ENCODE measurements around the gene C6orf136. TPM values are rescaled to one million over a fixed set of nuclear protein-coding genes. Genes with fewer than 3 reads are reported as not detected.

The C6orf136 gene
- total RNA-seq, 2 experiments from 2014 or later, result 32.5 to 33.9 TPM

DNA sequence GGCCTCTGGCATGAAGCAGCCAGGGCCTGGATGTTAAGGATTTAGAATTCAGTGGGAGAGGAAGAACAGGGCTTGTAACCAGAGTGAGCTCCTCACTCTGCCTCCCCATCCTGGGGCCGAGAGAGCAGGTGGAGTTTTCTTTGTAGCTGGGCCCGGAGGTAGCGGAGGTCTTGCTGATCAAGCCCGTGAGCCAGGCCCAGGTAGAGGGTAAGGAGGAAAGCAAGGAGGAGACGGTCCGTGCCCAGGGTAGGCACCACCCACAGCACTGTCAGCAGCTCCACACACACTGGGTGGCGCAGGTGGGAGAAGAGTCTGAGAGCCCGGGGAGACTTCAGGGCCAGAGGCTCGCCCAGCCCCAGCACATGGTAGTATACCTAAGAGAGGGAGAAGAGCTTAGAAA is 41.6 kb downstream of the C6orf136 start:
- peaks cover 26% of the 10 kb centered on the region for H3K36me3 Mint-ChIP-seq
- H3K27me3 Mint-ChIP-seq, result no peaks in the 10 kb centered on the region
- ATAC-seq, result no peak
- H3K27ac Mint-ChIP-seq, result peak overlapping the region; percentile 87
- no peaks in the 10 kb centered on the region for H3K9me3 Mint-ChIP-seq (ENCODE audit: low read depth)
- DNase-seq, result no peak
- peak overlapping the region; percentile 90 for H3K4me3 Mint-ChIP-seq
- peaks cover 40% of the 10 kb centered on the region for H3K4me1 Mint-ChIP-seq
- CTCF ChIA-PET, result interaction anchor here (0.9 to 4.9 kb wide), 9 partner anchors 10 to 225 kb away, joined by 3 to 23 read pairs (median 7); partner anchors contain the start of genes MDC1, MRPS18B, PPP1R10 and VARS2

DNA sequence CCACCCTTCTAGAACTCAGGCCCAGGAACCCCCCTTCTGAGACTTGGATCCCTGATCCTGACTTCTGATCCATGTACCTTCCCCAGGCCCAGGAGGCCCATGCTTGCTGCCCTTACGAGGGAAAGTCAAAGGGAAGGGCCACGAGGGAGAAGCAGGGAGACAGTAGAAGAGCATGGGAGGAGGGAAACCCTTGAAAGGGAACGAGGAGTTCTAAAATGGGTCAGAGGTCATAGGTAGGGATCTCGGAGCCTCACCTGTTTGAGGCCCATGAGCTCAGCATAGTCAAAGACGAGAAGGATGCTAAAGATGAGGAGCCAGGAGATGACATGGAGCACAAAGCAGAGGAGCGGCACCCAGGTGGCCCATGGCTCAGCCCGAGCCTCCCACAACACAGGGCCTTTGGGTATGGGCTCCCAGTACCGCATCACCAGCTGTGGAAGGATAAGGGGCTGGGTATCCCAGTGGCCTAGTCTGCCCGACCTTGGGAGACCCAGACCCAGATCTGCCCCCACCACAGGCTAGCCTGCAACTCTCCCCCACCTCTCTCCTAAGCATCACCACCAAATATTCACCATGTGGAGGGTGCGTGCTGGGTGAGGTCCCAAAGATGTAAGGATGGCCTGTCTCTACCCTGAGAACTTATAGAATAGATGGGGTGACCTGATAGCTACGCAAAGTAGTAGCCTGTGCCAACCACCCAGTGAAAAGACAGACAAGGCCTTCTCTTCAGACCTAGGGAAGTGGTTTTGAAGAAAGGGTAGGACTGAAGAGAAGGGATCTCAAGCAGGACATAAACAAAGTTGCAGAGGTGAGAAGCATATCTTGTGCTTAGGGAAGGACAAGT is 42.3 kb downstream of the C6orf136 start:
- no peaks in the 10 kb centered on the region for H3K9me3 Mint-ChIP-seq (ENCODE audit: low read depth)

DNA sequence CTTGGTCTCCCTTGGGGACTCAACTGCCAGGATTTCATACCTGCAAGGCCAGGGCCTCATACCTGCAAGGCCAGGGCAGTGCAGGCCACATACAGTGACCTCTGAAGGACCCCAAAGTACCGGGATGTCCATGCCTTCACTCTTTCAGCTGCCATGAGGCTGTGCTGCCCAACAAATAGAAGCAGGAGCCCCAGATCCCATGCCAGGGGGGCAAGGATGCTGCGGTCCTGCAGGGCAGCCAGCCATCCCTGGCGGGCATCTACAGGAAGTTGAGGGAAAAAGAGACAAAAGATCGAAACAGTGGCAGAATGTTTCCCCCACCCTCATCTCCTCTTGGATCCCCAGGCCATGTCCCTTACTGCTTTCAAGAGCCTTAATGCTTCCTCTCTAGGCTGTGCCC is 43.1 kb downstream of the C6orf136 start:
- no peak for DNase-seq

More for the DNA sequence above, 42.3 kb downstream of the C6orf136 start:
- no peak for DNase-seq
- peaks cover 40% of the 10 kb centered on the region for H3K4me1 Mint-ChIP-seq
- H3K27me3 Mint-ChIP-seq, result no peaks in the 10 kb centered on the region
- no peak for ATAC-seq
- H3K36me3 Mint-ChIP-seq, result peaks cover 20% of the 10 kb centered on the region
- CTCF ChIA-PET, result interaction anchor here (0.8 to 4.9 kb wide), 7 partner anchors 10 to 145 kb away, joined by 3 to 23 read pairs (median 12); partner anchors contain the start of gene MDC1
- peak overlapping the region; percentile 77 for H3K27ac Mint-ChIP-seq
- peak overlapping the region; percentile 80 for H3K4me3 Mint-ChIP-seq

DNA sequence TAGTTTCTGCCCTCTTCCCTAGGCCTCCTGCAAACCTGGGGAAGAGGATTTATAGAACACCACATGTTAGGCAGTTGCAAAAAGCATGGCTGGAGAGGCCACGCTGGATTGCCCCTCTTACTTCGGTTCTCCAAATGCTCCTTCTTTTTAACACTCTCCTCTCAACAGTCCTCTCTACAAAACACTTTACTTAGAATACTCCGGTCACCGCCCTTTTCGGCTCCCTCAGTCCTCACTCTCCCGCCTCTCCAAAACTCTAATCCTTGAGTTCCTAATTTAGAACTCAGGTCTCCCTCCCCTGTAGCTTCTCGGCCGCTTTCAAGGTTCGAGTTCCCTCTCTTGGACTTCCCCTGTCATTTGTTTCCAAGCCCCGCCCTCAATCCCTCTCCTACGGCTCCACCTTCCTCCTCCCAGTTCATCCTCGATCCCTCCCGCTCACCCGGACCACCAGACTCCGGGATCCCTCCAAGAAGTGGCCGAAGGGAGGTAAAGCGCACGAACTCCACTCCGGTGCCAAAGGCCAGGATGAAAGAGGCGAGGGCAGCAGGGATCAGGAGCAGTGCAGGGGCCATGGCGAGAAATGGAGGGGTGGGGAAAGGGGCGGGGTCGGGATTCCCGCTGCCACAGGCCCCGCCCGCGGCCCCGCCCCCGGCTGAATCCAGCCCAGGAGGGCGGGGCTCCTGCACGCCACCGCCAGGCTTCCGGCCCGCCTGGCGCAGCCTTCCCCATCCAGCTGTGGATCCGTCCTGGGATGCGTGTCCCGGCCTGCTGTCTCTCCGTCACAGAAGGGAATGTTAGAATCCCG is 43.7 kb downstream of the C6orf136 start, which contains the start of gene NRM:
Gene NRM (minus strand): TSS at position 582 of the 805 bp plus-strand sequence. CDS start 10 bp downstream, at position 572.
- CTCF ChIA-PET, result interaction anchor here (0.8 to 5.3 kb wide), 9 partner anchors 11 to 146 kb away, joined by 3 to 26 read pairs (median 5); partner anchors contain the start of gene DHX16
- H3K27me3 Mint-ChIP-seq, result no peaks in the 10 kb centered on the region
- H3K4me3 Mint-ChIP-seq, result peak within 1 kb of the TSS; percentile 80
- peaks cover 11% of the 10 kb centered on the region for H3K36me3 Mint-ChIP-seq
- ATAC-seq (peak; percentile 58), DNase-seq (peak; percentile 79)
- peak within 1 kb of the TSS; percentile 77 for H3K27ac Mint-ChIP-seq
- H3K9me3 Mint-ChIP-seq (ENCODE audit: low read depth), result no peaks in the 10 kb centered on the region
- H3K4me1 Mint-ChIP-seq, result peaks cover 40% of the 10 kb centered on the region

More for the DNA sequence above, 43.1 kb downstream of the C6orf136 start:
- CTCF ChIA-PET, result interaction anchor here (0.8 to 5.3 kb wide), 7 partner anchors 10 to 145 kb away, joined by 3 to 26 read pairs (median 21); partner anchors contain the start of gene DHX16
- H3K27ac Mint-ChIP-seq, result peak overlapping the region; percentile 77
- ATAC-seq, result no peak
- H3K9me3 Mint-ChIP-seq (ENCODE audit: low read depth), result no peaks in the 10 kb centered on the region
- peaks cover 40% of the 10 kb centered on the region for H3K4me1 Mint-ChIP-seq
- peaks cover 18% of the 10 kb centered on the region for H3K36me3 Mint-ChIP-seq
- no peaks in the 10 kb centered on the region for H3K27me3 Mint-ChIP-seq
- H3K4me3 Mint-ChIP-seq, result peak overlapping the region; percentile 80

DNA sequence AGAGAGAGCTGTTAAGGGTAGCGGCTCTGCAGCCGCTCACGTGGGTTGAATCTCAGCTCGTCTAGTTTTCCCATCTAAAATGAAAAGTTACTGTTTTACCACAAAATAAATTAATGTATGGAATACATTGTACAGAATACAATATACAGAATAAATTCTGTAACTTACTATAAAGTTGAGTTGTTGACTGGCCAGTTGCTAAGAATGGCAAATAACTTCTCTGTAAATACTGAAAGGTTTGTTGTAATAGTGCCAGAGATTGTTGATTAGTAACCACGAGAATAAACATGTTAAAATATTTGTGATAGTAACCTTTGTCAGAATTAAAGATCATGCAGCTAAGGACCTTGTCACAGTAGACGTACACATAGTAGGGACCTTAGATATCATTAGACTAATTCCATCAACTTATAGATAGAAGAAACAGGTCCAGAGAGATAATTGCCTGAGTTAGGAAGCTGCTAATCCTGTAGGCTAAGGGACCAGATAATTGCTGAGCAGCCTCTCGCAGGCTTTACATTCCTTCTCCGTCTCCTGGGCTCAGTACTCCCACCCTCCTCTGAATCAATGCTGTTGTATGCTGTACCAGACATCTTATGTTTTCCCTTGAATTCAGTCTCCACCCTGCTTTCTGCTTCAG is 44.4 kb downstream of the C6orf136 start:
- Mint-ChIP-seq H3K9me3 (ENCODE audit: low read depth) (no peaks in the 10 kb centered on the region), H3K4me3 (peak overlapping the region; percentile 80), H3K36me3 (peaks cover 5% of the 10 kb centered on the region), H3K27ac (peak overlapping the region; percentile 58), H3K4me1 (peaks cover 40% of the 10 kb centered on the region), H3K27me3 (no peaks in the 10 kb centered on the region)
- DNase-seq, result no peak
- CTCF ChIA-PET, result interaction anchor here (0.9 to 5.3 kb wide), 9 partner anchors 11 to 50 kb away, joined by 3 to 26 read pairs (median 5); partner anchors contain the start of gene DHX16
- no peak for ATAC-seq

DNA sequence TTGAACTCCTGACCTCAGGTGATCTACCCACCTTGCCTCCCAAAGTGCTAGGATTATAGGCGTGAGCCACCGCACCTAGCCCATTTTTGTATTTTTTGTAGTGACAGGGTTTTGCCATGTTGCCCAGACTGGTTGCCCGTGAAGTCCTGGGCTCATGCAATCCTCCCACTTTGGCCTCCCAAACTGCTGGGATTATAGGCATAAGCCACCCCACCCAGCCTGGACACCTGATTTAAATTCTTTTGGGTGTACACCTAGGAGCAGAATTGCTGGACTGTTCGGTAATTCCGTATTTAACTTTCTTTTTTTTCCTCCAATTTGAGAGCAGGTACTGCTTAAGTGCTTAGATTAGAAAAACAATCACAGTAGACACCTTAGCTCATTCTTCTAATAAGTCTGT is 49.5 kb downstream of the C6orf136 start:
- CTCF ChIA-PET, result interaction anchor here (1.2 to 1.5 kb wide), 3 partner anchors 9 to 15 kb away, joined by 3 to 4 read pairs (median 3); no protein-coding TSS in a partner anchor
- Mint-ChIP-seq H3K27me3 (no peaks in the 10 kb centered on the region), H3K4me1 (peaks cover 5% of the 10 kb centered on the region), H3K36me3 (peaks cover 5% of the 10 kb centered on the region), H3K4me3 (no peak overlapping the region), H3K27ac (no peak overlapping the region), H3K9me3 (ENCODE audit: low read depth) (no peaks in the 10 kb centered on the region)
- no peak for DNase-seq
- no peak for ATAC-seq

DNA sequence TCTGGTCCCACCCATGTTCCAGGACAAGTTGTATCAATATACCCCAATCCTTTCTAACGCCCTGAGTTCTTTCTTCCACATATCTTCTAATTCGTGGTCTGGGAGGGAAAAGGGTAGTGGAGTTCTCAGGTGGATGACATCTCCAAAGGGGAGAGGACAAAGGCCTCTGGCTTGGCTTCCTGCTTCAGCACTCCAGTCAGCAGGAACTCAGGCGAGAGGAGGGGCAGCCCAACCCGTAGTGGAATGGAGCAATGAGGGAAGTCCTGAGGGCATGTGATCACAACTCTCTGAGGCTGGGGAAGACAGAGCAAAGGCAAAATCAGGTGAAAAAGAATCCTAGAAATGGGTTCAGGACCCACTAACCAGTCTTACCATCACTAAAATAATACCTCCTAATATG is 53.4 kb downstream of the C6orf136 start:
- no peaks in the 10 kb centered on the region for H3K27me3 Mint-ChIP-seq
- no peak overlapping the region for H3K27ac Mint-ChIP-seq
- ATAC-seq, result no peak

More for the DNA sequence above, 53.4 kb downstream of the C6orf136 start:
- H3K36me3 Mint-ChIP-seq, result peaks cover 16% of the 10 kb centered on the region
- no peak overlapping the region for H3K4me3 Mint-ChIP-seq
- CTCF ChIA-PET, result interaction anchor here (1.5 kb wide), 1 partner anchor 21 kb away, joined by 4 read pairs; no protein-coding TSS in a partner anchor
- H3K4me1 Mint-ChIP-seq, result no peaks in the 10 kb centered on the region
- H3K9me3 Mint-ChIP-seq (ENCODE audit: low read depth), result no peaks in the 10 kb centered on the region
- no peak for DNase-seq

Other genes with a start within 250 kb of the C6orf136 start
- gene HLA-E, start 157.6 kb upstream of the C6orf136 start, total RNA-seq, result 100 to 1,000 TPM; 395 to 602 TPM
- gene GNL1, start 90.6 kb upstream of the C6orf136 start, total RNA-seq, result 10 to 100 TPM; 64.0 to 73.5 TPM
- gene PRR3, start 89.8 kb upstream of the C6orf136 start, total RNA-seq, result 10 to 100 TPM; 19.5 to 23.6 TPM
- gene ABCF1, start 75.7 kb upstream of the C6orf136 start, total RNA-seq, result 10 to 100 TPM; 73.8 to 98.6 TPM
- gene PPP1R10, start 29.9 kb upstream of the C6orf136 start, total RNA-seq, result 100 to 1,000 TPM; 101 to 134 TPM
- 10 to 100 TPM; 48.2 to 65.7 TPM for gene MRPS18B, start 29.3 kb upstream of the C6orf136 start, total RNA-seq
- gene ATAT1, start 20.3 kb upstream of the C6orf136 start, total RNA-seq, result 1 to 10 TPM; 7.5 to 8.4 TPM
- 10 to 100 TPM; 39.5 to 49.6 TPM for gene DHX16, start 25.9 kb downstream of the C6orf136 start, total RNA-seq
- 100 to 1,000 TPM; 257 to 293 TPM for gene PPP1R18, start 39.5 kb downstream of the C6orf136 start, total RNA-seq
- 10 to 100 TPM; 30.2 to 36.4 TPM for gene NRM, start 43.9 kb downstream of the C6orf136 start, total RNA-seq
- 10 to 100 TPM; 67.4 to 83.9 TPM for gene MDC1, start 70.1 kb downstream of the C6orf136 start, total RNA-seq
- gene TUBB, start 73.2 kb downstream of the C6orf136 start, total RNA-seq, result 1,000 to 10,000 TPM; 1,499 to 1,522 TPM
- 100 to 1,000 TPM; 165 to 184 TPM for gene FLOT1, start 95.6 kb downstream of the C6orf136 start, total RNA-seq
- 10 to 100 TPM in 1 of 2 experiments, 1 to 10 TPM in 1; 10.0 to 62.7 TPM for gene IER3, start 97.4 kb downstream of the C6orf136 start, total RNA-seq
- gene DDR1, start 237.4 kb downstream of the C6orf136 start, total RNA-seq, result 1 to 10 TPM; 3.8 to 4.9 TPM